IMR-90 (cell line): ENCODE measurements around the gene TMBIM1. TPM values are rescaled to one million over a fixed set of nuclear protein-coding genes. Genes with fewer than 3 reads are reported as not detected.

ENCODE experiments used
- ATAC-seq: fragments of 200-7000 bp; cut with Tn5 transposase; 2 replicates; pipeline ENCODE4 v1.9.1; 2020; ENCODE audit warnings: low read depth, mild to moderate bottlenecking, moderate library complexity
- BruUV-seq: library from RNA; stranded (reverse); fragments of 400-500 nt; replicated peaks from 2 replicates; lab custom pipeline; 2021; lab: Mats Ljungman, UMichigan
- CTCF ChIA-PET: fragments of 300-600 bp; formaldehyde crosslinking; extraction: SDS; loops from one replicate; lab custom pipeline; 2021; ENCODE audit warnings: antibody characterized with exemption; lab: Yijun Ruan, JAX
- POLR2A ChIA-PET: fragments of 300-600 bp; sonication (Branson Sonifier 250); formaldehyde crosslinking; loops from one replicate; lab custom pipeline; 2022; ENCODE audit warnings: antibody characterized with exemption; ENCODE audit not compliant: unreplicated experiment; lab: Charles Lee
- DNase-seq: peaks from one replicate; pipeline ENCODE4 v3.0.0; 2013
- H2AFZ ChIP-seq: replicated peaks from 2 replicates; pipeline ENCODE3; 2013; ENCODE audit warnings: low read length, mild to moderate bottlenecking; ENCODE audit not compliant: poor library complexity
- H2AK5ac ChIP-seq: 2 replicates; pipeline ENCODE4 v1.6.1; 2013; ENCODE audit warnings: low read depth, low read length, inconsistent platforms
- H2AK9ac ChIP-seq: replicated peaks from 2 replicates; pipeline ENCODE3; 2013; ENCODE audit warnings: mild to moderate bottlenecking, low read depth, low read length, moderate library complexity; ENCODE audit not compliant: poor library complexity
- H2BK120ac ChIP-seq: 2 replicates; pipeline ENCODE4 v1.6.1; 2013; ENCODE audit warnings: low read depth, low read length, inconsistent platforms
- H2BK15ac ChIP-seq: 3 replicates; pipeline ENCODE4 v1.6.1; 2013; ENCODE audit warnings: low read depth, low read length, inconsistent platforms
- H2BK20ac ChIP-seq: 2 replicates; pipeline ENCODE4 v1.6.1; 2013; ENCODE audit warnings: low read depth, mild to moderate bottlenecking, inconsistent platforms, low read length, moderate library complexity
- H2BK5ac ChIP-seq: 2 replicates; pipeline ENCODE4 v1.6.1; 2013; ENCODE audit warnings: mild to moderate bottlenecking, low read depth, low read length, inconsistent platforms; ENCODE audit not compliant: poor library complexity, severe bottlenecking
- H3K14ac ChIP-seq: replicated peaks from 2 replicates; pipeline ENCODE4 v1.6.1; 2013; ENCODE audit warnings: low read depth, low read length, inconsistent platforms
- H3K18ac ChIP-seq: 2 replicates; pipeline ENCODE4 v1.6.1; 2013; ENCODE audit warnings: low read depth, low read length, control low read depth
- H3K23ac ChIP-seq: 2 replicates; pipeline ENCODE4 v1.6.1; 2013; ENCODE audit warnings: low read depth, low read length, inconsistent platforms
- H3K27ac ChIP-seq: 2 replicates; pipeline ENCODE4 v1.5.1; 2013; ENCODE audit warnings: mild to moderate bottlenecking, control low read depth, low read length; ENCODE audit not compliant: insufficient read depth
- H3K27me3 ChIP-seq: 2 replicates; pipeline ENCODE4 v1.6.1; 2013; ENCODE audit warnings: low read length; ENCODE audit not compliant: control insufficient read depth, insufficient read depth
- H3K36me3 ChIP-seq: 2 replicates; pipeline ENCODE4 v1.6.1; 2013; ENCODE audit warnings: low read length, mixed read lengths; ENCODE audit not compliant: control insufficient read depth, insufficient read depth
- H3K4ac ChIP-seq: 2 replicates; pipeline ENCODE4 v1.6.1; 2013; ENCODE audit warnings: low read depth, low read length, inconsistent platforms
- H3K4me1 ChIP-seq: 2 replicates; pipeline ENCODE4 v1.6.1; 2013; ENCODE audit warnings: low read length, mixed read lengths; ENCODE audit not compliant: control insufficient read depth, insufficient read depth
- H3K4me2 ChIP-seq: 2 replicates; pipeline ENCODE4 v1.6.1; 2013; ENCODE audit warnings: low read depth, mild to moderate bottlenecking, control low read depth, low read length, moderate library complexity
- H3K4me3 ChIP-seq: 2 replicates; pipeline ENCODE4 v1.5.1; 2013; ENCODE audit warnings: low read depth, mild to moderate bottlenecking, control low read depth, low read length, moderate library complexity; ENCODE audit not compliant: insufficient read depth
- H3K56ac ChIP-seq: 2 replicates; pipeline ENCODE4 v1.6.1; 2013; ENCODE audit warnings: low read length, inconsistent platforms; ENCODE audit not compliant: insufficient read depth; ENCODE audit errors: extremely low read depth
- H3K79me1 ChIP-seq, 2 experiments: 2 replicates each; pipeline ENCODE4 v1.6.1; 2013; ENCODE audit warnings: low read length in 2 of 2, inconsistent platforms in 1 of 2, low read depth in 1 of 2
- H3K9ac ChIP-seq: 2 replicates; pipeline ENCODE4 v1.6.1; 2013; ENCODE audit warnings: low read depth, low read length, control low read depth
- H3K9me1 ChIP-seq: 2 replicates; pipeline ENCODE4 v1.6.1; 2013; ENCODE audit warnings: low read length, inconsistent platforms; ENCODE audit not compliant: insufficient read depth
- H3K9me3 ChIP-seq: 2 replicates; pipeline ENCODE4 v1.6.1; 2013; ENCODE audit warnings: low read length; ENCODE audit not compliant: control insufficient read depth, insufficient read depth
- H4K20me1 ChIP-seq: 2 replicates; pipeline ENCODE4 v1.6.1; 2013; ENCODE audit warnings: low read length, inconsistent platforms; ENCODE audit not compliant: insufficient read depth
- H4K5ac ChIP-seq: 2 replicates; pipeline ENCODE4 v1.6.1; 2013; ENCODE audit warnings: mild to moderate bottlenecking, low read depth, low read length, control low read depth
- H4K8ac ChIP-seq, 2 experiments: 2 replicates each; pipeline ENCODE4 v1.6.1; 2013; ENCODE audit warnings: low read depth in 2 of 2, low read length in 2 of 2, control low read depth in 1 of 2, inconsistent platforms in 1 of 2
- H4K91ac ChIP-seq: 2 replicates; pipeline ENCODE4 v1.6.1; 2013; ENCODE audit warnings: low read depth, low read length, inconsistent platforms; ENCODE audit not compliant: insufficient read depth
- CHD1 ChIP-seq: IDR thresholded peaks from 2 replicates; pipeline ENCODE4 v1.6.1; 2012; ENCODE audit warnings: low read depth, low read length, improper control_type of control experiment
- MAZ ChIP-seq: IDR thresholded peaks from 2 replicates; pipeline ENCODE4 v1.6.1; 2012; ENCODE audit warnings: low read depth, mild to moderate bottlenecking, low read length, improper control_type of control experiment, moderate library complexity, borderline replicate concordance
- RCOR1 ChIP-seq: IDR thresholded peaks from 2 replicates; pipeline ENCODE4 v1.6.1; 2012; ENCODE audit warnings: mild to moderate bottlenecking, low read length, improper control_type of control experiment; ENCODE audit not compliant: insufficient replicate concordance
- RFX5 ChIP-seq: IDR thresholded peaks from 2 replicates; pipeline ENCODE4 v1.8.0; 2012; ENCODE audit warnings: low read depth, mild to moderate bottlenecking, low read length, moderate library complexity
- WGBS, 2 experiments: methylation state at CpG; one replicate each; pipeline versions ENCODE4 v1.1.5 to v1.1.7; 2013; ENCODE audit warnings: missing lambda C conversion rate in 2 of 2; ENCODE audit not compliant: insufficient read length in 1 of 2; ENCODE audit errors: extremely low coverage in 2 of 2; 5-methylcytosine and 5-hydroxymethylcytosine counted together
- dilution Hi-C: fragments of 300-500 bp; cut with HindIII; formaldehyde crosslinking; loops from one replicate; pipeline ENCODE4 v1.14.3; 2018; ENCODE audit warnings: low sequenced_read_pairs; ENCODE audit not compliant: unreplicated experiment
- in situ Hi-C: fragments of 300-500 bp; cut with MboI; formaldehyde crosslinking; loops from 3 replicates; pipeline ENCODE4 v1.14.3; 2019; ENCODE audit warnings: low sequenced_read_pairs, inconsistent platforms, mixed read lengths
- intact Hi-C: fragments of 100-400 bp; cut with micrococcal nuclease; formaldehyde crosslinking; loops from 2 replicates; pipeline ENCODE4 v1.10.0; 2022
- polyA plus RNA-seq, 3 experiments: library from polyadenylated mRNA; depleted of rRNA; stranded (reverse); fragments of >200 nt; gene quantifications; 2 replicates each; pipeline ENCODE4 v1.2.3, GENCODE V29; 2012; ENCODE audit warnings: low replicate concordance in 1 of 3
- total RNA-seq: library from RNA; depleted of rRNA; stranded (reverse); fragments of >200 nt; gene quantifications from 2 replicates; pipeline ENCODE4 v1.2.3, GENCODE V29; 2012

The TMBIM1 gene
- total and polyA plus RNA-seq, 2 of the 4 experiments (the other 2 are of a cell fraction) = 84.6 to 102 TPM

GRCh38 chr2:218278531-218279360 lies 13.6 kb downstream of the TMBIM1 start (continued):
- no peak for TF ChIP-seq CHD1
- TF ChIP-seq RFX5 = no peak

- no peak overlapping the region for H3K4ac ChIP-seq
- no peak overlapping the region for H3K27ac ChIP-seq
- no peak overlapping the region for H2AK9ac ChIP-seq
- H4K5ac ChIP-seq = no peak overlapping the region
- no peak overlapping the region for H3K14ac ChIP-seq
- peaks cover 8% of the 10 kb centered on the region for H4K20me1 ChIP-seq
- H2BK5ac ChIP-seq = no peak overlapping the region
- H2AK5ac ChIP-seq = no peak overlapping the region
- H3K4me3 ChIP-seq = no peak overlapping the region
- peaks cover 74% of the 10 kb centered on the region for H3K36me3 ChIP-seq
- 65% methylated on average over 3 of the region's 7 CpGs; no CpG with 5 or more reads in 1 of the 2 experiments for WGBS, 2 experiments
- dilution Hi-C loops (no loop called here), in situ Hi-C loops (loop anchor here (10.0 kb wide), 1 partner anchor 117 kb away; the partner anchor contains the start of gene CTDSP1), intact Hi-C loops (loop anchor here (10.0 kb wide), 1 partner anchor 287 kb away; the partner anchor contains the start of genes CNOT9 and USP37)
- H2BK120ac ChIP-seq = no peak overlapping the region
- TF ChIP-seq MAZ (no peak), RCOR1 (no peak), CHD1 (no peak)
- H4K91ac ChIP-seq = no peak overlapping the region
- no peaks in the 10 kb centered on the region for H3K9me1 ChIP-seq
- H2BK20ac ChIP-seq = no peak overlapping the region
- H3K18ac ChIP-seq = no peak overlapping the region
- no peak overlapping the region for H3K56ac ChIP-seq
- ATAC-seq (no peak), DNase-seq (no peak)
- no peak overlapping the region for H4K8ac ChIP-seq
- no TSS peak for BruUV-seq
- H2AFZ ChIP-seq = no peak overlapping the region
- H3K4me2 ChIP-seq = no peak overlapping the region
- no peaks in the 10 kb centered on the region for H3K9me3 ChIP-seq
- ChIA-PET CTCF (no interaction called here), POLR2A (no interaction called here)
- peaks cover 5 to 78% of the 10 kb centered on the region in 2 experiments for H3K79me1 ChIP-seq
- no peak overlapping the region for H3K23ac ChIP-seq
- peaks cover 14% of the 10 kb centered on the region for H3K4me1 ChIP-seq
- H3K27me3 ChIP-seq = no peaks in the 10 kb centered on the region
- no peak overlapping the region for H2BK15ac ChIP-seq
- no peak overlapping the region for H3K9ac ChIP-seq
Observed at GRCh38 chr2:218277921-218278320, 14.4 kb downstream of the TMBIM1 start.
